ENCODE results near the gene SLC12A4.
A peak's percentile ranks its signal among the peaks of the same experiment; 100 is the strongest.
"Not testable (repeated sequence)": the region's sequence is repeated elsewhere in the genome, so short reads cannot be mapped to it uniquely, and the experiment has no call there.

Gene SLC12A4

GRCh38 chr16:67940446-67941089 is 27.9 kb downstream of the SLC12A4 start:
- no peak for DNase-seq

GRCh38 chr16:67939507-67940445 is 28.7 kb downstream of the SLC12A4 start:
- DNase-seq, result no peak

- DNase-seq, result not testable (repeated sequence)
Observed at GRCh38 chr16:67937713-67938112, 30.7 kb downstream of the SLC12A4 start.

- DNase-seq, result no peak
Observed at GRCh38 chr16:67936880-67937605, 31.4 kb downstream of the SLC12A4 start.

DNA sequence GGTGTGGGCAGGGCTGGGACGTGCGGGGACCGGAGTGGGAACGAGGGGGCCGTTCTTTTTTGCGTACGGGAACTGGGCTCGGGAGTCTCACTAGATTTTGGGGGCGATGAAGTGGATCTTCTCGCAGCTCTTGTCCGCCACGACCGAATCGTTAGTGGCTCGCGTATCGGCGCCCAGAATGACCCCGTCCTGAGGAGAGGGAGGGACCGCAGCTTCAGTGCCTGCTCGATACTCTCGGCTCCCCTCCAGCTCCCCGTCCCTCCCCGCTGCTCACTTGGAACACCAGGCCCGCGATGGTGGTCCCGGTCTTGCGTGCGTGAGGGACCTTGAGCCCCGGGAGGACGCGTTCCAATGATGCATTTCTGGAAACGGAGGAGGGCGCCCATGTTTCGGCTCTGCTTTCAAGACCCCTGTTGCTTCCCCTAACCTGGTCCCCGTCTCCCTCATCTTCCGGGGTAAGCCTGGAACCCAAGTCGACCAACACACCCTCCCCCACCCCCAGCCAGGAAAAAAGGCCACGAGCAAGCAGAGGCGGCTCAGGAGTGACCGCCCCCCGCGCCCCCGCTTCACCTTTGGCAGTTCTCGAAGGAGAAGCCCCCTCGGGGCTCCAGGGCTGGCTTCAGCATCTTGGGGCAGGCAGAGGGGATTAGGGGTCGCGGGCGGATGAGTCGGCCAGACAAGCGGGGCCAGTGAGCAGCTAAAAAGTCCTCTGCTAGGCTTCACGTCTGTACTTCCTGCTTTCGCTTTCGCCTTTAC is 32.1 kb downstream of the SLC12A4 start, which contains the start of gene PSMB10:
Gene PSMB10 (minus strand): TSS at position 727 of the 756 bp plus-strand sequence. CDS start 101 bp downstream, at position 626.
- no peak for DNase-seq

GRCh38 chr16:67935402-67936123 is 32.9 kb downstream of the SLC12A4 start:
- peak; percentile 69 for DNase-seq

DNA sequence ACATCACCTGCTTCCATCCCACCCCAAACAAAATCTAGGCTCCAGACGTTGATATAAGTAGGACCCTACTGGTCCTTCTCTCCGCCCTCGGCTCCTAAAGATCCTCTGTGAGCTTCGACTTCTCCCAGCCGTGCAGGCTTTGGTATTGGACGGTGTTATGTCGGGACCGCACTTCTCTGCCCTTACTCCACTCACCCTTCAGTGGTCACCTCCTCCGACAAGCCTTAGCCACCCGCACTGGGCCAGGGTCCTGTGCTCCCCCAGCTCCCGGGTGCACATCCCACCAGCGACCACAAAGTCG is 33.4 kb downstream of the SLC12A4 start:
- no peak for DNase-seq

- DNase-seq, result no peak
Observed at GRCh38 chr16:67934306-67935100, 33.9 kb downstream of the SLC12A4 start.

DNA sequence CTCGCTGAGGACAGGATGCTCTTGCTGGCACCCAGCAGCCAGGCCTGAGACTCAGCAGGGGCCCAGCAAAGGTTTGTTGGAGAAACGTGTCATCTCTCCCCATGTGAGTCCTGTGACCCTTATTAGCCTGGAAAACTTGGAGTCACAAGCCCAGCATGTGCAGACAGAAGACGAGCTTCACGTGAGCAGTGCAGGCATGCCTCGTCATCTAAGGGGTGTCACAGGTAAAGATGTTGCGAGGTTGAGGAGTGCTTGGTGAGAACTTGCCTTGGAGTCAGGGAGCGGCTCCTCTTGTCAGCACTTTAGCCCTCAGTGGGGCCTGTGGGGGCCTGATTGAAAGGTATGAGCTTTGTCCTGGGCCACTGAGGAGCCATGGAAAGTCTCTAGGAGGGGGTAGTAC is 34.6 kb downstream of the SLC12A4 start:
- no peak for DNase-seq

DNA sequence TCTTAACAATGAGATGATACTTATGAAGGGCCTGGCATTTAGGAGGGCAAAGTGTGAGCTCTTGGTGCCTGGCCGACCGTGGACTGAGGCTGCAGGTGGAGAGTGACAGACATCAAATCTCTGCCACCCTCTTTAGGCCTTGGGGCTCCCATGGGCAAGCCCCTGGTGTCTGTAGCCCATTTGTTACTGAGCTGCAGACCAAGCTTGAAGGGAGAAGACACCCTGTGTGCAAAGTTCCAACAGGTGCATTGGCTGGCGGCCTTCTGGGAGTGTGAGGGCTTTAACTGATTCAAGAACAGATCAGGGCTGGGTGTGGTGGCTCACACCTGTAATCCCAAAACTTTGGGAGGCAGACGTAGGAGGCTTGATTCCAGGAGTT is 36.0 kb downstream of the SLC12A4 start:
- DNase-seq, result no peak

DNA sequence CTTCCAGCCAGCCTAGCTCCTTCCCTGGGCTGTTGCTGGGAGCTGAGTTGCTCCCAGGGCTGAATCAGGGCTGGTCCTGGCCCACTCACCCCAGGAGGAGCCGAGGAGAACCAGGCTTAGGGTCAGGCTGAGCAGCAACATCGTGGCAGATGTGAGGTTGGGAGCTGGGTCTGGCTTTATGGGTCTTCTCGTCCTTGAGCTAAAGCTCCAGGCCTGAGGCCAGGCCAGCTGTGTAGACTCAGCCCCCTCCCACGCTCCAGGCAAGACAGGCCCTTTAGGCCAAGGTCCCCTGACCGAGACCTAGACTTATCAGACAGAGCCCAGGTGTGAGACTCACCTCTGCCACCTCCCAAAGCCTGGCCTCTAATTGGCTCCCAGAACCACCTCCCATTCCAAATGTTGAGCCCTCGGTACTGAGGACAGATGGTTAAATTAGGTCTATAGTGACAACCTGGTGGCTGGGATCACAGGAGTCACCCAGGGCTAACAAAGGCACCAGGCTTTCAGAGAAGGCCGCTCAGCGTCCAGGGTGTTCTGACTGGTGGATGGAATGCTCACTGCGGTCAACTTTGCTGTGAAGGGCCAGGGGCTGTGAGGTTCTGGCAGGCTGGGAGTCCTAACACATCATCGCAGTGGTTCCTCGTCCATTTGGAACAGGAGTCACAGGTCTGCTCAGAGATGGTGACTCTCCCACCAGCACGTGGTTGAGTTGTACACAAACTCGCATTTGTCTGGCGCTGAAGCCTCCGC is 36.5 kb downstream of the SLC12A4 start, which contains the start of gene CTRL:
Gene CTRL (minus strand): TSS at position 151 of the 750 bp plus-strand sequence. CDS start 10 bp downstream, at position 141.
- no peak for DNase-seq

GRCh38 chr16:67930678-67931211 is 37.7 kb downstream of the SLC12A4 start:
- no peak for DNase-seq

DNA sequence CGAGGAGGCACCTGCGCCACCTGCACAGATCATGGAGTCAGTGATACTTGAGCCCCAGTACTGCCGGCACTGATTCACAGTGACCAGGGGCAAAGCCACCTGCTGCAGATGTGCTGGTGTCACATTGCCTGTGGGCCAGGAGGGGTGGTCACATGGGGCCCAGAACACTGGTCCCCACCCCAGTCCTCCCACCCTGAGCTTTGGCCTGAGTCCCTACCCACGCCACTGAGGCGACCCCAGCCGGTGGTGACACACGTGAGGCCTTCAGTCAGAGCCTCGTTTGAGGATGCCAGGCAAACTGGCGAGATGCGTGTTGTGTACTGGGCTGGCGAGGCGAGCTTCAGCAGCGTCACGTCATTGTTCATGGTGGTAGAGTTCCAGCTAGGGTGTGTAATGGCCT is 38.2 kb downstream of the SLC12A4 start:
- DNase-seq, result no peak

- peak; percentile 26 for DNase-seq
Observed at GRCh38 chr16:67928561-67929364, 39.7 kb downstream of the SLC12A4 start.

- no peak for DNase-seq
Observed at GRCh38 chr16:67928147-67928546, 40.3 kb downstream of the SLC12A4 start.

GRCh38 chr16:67927131-67927941 is 41.1 kb downstream of the SLC12A4 start:
- no peak for DNase-seq

DNA sequence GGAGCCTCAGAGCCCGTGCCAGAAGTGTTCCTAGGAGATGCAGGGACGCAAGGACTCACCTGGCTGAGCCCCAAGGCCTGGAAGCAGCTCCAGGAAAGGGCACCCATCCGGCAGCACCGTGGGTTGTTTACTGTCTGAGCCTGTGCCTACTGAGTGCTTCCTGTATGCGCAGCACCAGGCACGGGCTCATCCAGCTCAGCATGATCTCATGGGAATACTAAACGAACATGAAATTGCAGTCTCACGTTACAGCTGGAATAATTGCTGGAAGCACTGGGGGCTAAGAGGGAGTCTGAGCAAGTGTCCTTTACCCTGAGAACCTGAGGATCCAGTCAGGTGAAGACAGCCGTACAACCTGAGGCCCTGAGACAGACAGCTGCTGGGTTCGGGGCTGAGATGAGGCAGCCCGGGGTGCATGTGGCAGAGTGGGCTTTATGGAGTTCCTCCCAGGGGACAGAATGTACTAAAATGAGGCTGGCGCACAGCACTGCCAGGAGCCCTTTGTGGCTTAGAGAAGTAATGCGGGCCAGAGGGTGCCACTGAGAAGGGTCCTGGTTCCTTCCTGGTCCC is 42.2 kb downstream of the SLC12A4 start:
- no peak for DNase-seq
